Adrenal gland (tissue), 5 donors: Measurements from ENCODE around the gene CAMSAP1.

ENCODE experiments used
- POLR2A ChIP-seq, 2 donors: fragments of 450-650 bp; IDR thresholded peaks; one replicate each; pipeline ENCODE4 v1.6.1; 2017; ENCODE audit warnings: antibody characterized with exemption in 2 of 2, mild to moderate bottlenecking in 2 of 2, moderate library complexity in 1 of 2
- TF ChIP-seq, protein P1 (sequence below), 6 experiments: fragments of 450-650 bp in 4 of 6; fragments of 200-600 bp in 2 of 6; sonication (generic) in 1 of 6; IDR thresholded peaks; 1 replicate in 5 of 6; 2 replicates in 1 of 6; pipeline versions ENCODE4 v1.5.1 to v1.8.0; 2016 to 2021; ENCODE audit warnings: antibody characterized with exemption in 6 of 6, mild to moderate bottlenecking in 2 of 6, moderate library complexity in 1 of 6
- donor health status: DM: no; HTN: no; CAD: no.

DNA sequence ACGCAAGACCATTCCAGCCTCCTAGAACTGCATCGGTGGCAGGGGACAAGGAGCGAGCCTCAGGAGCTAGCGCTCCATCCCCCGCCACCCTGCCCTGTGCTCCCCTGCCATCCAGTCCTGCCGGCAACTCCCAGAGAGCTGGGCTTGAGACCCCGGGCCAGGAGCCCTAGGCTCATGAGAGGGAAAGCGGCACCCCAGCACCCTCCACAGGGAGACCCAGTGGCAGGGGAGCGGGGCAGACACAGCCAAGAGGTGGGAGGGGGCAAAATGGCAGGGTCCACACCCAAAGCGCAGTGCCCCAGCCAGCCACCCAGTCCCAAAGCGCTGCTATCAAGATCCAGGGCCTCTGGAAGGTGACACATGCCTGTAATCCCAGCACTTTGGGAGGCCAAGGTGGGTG lies 41.1 kb upstream of the CAMSAP1 start:
- TF ChIP-seq, protein P1, sequence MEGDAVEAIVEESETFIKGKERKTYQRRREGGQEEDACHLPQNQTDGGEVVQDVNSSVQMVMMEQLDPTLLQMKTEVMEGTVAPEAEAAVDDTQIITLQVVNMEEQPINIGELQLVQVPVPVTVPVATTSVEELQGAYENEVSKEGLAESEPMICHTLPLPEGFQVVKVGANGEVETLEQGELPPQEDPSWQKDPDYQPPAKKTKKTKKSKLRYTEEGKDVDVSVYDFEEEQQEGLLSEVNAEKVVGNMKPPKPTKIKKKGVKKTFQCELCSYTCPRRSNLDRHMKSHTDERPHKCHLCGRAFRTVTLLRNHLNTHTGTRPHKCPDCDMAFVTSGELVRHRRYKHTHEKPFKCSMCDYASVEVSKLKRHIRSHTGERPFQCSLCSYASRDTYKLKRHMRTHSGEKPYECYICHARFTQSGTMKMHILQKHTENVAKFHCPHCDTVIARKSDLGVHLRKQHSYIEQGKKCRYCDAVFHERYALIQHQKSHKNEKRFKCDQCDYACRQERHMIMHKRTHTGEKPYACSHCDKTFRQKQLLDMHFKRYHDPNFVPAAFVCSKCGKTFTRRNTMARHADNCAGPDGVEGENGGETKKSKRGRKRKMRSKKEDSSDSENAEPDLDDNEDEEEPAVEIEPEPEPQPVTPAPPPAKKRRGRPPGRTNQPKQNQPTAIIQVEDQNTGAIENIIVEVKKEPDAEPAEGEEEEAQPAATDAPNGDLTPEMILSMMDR (IDR thresholded peaks at IDR 0.05) = no peak
- no peak for TF ChIP-seq POLR2A (IDR thresholded peaks at IDR 0.05)
